Left hindlimb (tissue), 1 donor: ENCODE measurements around the gene RFC3.
"Not testable (repeated sequence)": the region's sequence is repeated elsewhere in the genome, so short reads cannot be mapped to it uniquely, and the experiment has no call there.

Experiments
- DNase-seq: peaks from one replicate; pipeline ENCODE4 v3.0.0-alpha.2; 2018

Gene RFC3

DNA sequence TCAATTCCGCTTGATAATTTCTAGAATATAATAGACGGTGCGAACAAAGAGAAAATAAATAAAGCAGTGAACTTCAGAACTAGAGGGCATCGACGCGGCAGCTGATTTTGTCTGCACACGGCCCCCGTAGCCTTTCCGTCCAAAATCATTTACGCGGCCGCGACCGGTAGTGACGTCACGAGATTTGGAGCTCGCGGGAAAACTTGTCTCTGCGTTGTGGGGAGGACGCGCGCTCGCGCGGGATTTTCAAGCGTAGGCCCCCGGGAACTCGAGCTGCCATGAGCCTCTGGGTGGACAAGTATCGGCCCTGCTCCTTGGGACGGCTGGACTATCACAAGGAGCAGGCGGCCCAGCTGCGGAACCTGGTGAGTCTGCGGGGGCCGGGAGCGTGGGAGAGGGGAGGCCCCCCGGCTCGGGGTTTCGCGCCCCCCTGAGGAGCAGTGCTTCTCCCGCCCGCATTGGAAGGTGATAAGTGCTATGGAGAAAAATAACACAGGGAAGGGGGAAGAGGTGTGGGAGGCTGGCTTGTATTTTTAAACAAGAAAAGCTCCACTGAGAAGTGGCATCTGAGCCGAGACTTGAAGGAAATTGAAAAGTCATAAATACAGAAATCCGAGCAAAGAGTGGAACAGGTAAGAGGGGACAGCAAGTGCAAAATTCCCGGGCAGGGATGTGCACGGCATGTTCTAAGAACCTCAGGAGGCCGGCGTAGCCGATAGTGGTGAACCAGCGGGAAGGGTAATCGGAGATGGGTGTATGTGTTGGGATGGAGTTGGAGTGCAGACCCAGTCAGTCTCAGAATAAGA lies at the start of gene RFC3:
Gene RFC3, plus strand, starts transcription at position 249 of the 806 bp plus-strand sequence. Its CDS starts 30 bp downstream, at position 279.
- DNase-seq: peak; percentile 95

DNA sequence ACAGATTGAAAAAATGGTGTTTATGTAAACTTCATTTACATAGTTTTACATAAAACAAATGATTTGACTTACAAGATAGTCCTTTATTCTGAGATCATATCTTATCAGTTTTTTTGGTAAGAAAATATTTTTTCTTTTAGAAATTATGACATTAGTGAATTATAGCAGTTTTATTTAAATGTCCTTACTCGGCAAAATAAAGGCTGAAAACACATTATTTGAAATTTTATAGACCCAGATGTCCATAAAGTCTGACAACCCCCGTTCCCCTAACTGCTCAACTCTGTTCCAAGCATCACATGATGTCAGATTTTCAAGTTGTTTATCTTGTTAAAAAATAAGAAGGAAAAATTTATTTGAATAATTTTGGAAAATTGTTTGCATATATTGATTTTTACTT lies 46.7 kb upstream of the RFC3 start:
- DNase-seq: no peak

- DNase-seq: no peak
Observed at GRCh38 chr13:33773790-33774462, 44.0 kb upstream of the RFC3 start.

GRCh38 chr13:33775339-33776108 lies 42.4 kb upstream of the RFC3 start:
- no peak for DNase-seq

GRCh38 chr13:33776239-33776881 lies 41.6 kb upstream of the RFC3 start:
- DNase-seq: no peak

DNA sequence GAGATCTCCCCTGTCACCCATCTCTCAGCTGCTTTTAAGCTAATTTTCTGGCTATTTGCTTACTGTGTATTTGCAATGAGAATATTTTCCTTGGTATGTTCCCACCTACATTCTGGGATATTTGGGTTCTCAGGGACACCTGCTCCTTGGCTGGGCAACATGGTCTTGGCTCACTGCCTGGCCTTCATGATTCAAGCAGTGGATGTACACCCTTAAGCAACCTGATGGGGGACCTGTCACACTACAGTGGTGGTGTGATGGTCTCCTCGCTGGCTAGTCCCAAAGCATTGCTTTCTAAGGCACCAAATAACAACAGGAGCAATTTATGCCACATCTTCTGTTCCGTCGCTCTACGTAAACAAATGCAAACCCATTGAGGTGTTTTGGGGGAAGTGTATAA lies 35.3 kb upstream of the RFC3 start:
- no peak for DNase-seq

DNA sequence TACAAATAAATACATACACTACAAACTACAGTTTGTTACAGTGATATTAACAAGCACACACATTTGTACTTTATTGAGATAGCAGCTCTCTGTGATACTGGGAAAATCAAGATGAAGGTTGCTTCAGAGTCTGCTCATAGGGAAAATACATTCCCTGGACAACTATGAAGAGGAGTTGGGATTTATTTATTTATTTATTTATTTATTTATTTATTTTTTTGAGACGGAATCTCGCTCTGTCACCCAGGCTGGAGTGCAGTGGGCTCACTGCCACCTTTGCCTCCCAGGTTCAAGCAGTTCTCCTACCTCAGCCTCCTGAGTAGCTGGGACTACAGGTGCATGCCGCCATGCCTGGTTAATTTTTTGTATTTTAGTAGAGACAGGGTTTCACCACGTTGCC lies 34.7 kb upstream of the RFC3 start:
- DNase-seq: not testable (repeated sequence)

GRCh38 chr13:33784738-33785137 lies 33.2 kb upstream of the RFC3 start:
- DNase-seq: no peak

DNA sequence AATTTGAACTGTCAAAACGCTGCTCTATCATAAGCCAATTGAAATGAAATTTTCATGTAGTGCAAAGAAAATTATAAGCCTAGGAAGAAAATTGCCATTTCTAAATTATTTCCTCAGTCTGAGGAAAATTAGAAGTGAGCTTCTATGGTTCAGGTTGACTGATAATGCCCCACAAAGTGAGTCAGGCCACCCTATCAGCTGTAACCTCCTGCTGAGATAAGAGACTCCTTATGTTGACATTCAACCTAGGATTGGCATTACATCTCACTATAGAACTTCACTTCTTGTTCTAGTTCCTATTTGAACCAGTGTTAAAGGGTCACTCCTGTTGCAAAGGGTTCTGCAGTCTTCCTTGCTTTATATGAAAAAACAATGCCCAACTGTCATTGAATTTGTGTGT lies 32.6 kb upstream of the RFC3 start:
- DNase-seq: no peak

DNA sequence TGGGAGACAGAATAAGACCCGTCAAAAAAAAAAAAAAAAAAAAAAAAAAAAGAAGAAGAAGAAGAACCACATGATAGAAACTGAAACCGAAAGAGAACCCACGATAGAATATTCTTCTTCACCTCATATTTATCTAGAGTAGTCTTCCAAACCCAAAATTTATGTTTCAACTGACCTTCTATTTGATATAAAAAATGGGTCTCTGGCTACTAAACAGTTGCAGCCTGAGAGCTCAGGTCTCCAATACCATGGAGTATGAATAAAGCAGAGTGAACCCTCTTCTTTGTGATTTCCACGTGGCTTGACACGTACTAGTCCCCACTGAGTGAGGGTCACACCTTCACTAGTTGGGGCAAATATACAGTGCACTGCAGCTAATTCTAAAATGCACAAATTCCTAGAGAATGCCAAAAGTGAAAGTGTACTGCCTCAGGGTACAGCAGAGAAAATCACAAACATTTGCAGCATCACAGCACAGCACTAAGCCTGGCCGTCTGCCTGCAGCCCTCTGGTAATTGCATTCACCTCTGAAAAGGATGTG lies 30.8 kb upstream of the RFC3 start:
- DNase-seq: no peak

DNA sequence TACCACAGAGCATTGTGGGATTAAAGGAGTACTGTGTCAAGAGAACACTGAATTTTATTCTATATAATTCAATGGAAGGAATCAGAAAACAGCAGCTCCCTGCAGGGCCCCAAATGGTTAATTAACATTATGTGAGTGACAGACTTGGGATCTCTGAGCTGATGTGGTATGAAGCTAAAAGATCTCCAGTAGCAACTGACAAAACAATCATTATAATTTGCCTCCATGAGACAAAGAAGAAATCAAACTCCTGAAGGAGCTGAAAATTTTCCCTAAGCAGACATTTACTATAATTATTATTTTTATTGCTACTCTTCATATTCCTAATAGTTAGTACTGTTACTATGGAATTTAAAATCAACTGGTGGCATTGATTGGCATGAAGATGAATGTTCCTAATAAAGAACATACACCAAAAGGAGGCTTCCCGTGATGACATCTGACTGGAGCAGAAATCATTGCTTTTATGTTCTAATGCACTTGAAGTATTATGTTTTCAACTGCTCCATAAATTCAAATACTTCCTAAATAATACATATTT lies 28.8 kb upstream of the RFC3 start:
- DNase-seq: no peak

DNA sequence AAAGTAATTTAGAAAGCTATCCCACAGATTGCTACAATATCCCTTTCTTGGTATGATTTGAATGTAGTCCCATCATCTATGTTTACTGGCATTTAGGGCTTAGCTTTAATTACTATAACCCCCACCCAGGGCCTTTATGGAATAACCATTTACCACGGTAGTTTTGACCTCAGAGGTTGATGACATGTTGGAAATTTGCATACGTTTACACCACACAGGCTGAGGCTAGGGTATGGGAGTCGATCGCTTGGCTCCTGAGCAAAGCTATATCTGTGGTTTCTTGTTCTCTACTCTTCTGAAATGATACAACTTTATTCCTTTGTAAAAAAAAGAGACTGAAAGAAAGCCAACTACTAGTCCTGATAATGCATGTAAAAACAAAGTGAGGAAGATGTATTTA lies 28.2 kb upstream of the RFC3 start:
- no peak for DNase-seq

DNA sequence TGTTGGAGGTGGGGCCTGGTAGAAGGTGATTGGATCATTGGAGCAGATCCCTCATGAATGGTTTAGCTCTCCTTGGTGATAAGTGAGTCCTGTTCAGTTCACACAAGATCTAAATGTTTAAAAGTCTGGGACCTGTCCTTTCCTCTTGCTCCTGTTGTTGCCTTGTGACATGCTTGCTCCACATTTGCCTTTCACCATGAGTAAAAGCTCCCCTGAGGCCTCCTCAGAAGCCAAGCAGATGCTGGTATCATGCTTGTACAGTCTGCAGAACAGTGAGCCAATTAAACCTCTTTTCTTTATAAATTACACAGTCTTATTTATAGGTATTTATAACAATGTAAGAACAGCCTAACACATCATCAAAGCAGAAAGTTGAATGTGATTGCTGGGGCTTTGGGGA lies 24.2 kb upstream of the RFC3 start:
- no peak for DNase-seq

GRCh38 chr13:33794576-33794975 lies 23.4 kb upstream of the RFC3 start:
- no peak for DNase-seq

DNA sequence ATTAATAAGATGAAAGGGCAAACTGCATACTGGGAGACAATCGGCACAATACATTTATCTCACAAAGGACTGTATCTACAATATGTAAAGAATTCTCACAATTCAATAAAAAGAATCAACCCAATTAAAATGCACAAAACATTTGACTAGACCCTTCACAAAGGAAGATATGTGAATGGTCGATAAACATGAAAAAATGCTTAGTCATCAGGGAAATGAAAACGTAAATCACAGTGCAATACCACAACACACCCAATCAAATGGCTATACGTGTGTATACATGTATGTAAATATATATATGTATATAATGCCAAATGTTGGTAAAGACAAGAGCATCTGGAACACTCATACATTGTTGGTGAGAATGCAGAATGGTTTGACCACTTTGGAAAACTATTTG lies 21.9 kb upstream of the RFC3 start:
- DNase-seq: no peak

GRCh38 chr13:33797622-33798021 lies 20.3 kb upstream of the RFC3 start:
- no peak for DNase-seq

DNA sequence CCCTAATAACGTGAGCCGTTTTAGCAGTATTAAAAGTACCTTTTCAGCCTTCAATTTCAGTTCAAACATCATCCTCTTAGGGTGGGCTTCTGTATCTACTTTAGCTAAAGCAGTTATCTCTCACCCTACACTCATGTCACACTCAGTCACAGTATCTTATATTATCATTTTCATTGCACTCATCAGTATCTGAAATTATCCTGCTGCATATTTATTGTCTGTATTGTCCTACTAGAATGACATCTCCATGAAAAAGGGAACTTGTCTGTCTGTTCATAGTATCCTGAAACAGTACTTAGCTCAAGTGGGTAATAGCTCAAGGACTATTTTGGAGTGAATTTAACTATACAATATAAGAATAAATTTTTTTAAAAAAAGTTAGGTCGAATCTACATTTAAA lies 19.9 kb upstream of the RFC3 start:
- DNase-seq: no peak

GRCh38 chr13:33799950-33800592 lies 17.9 kb upstream of the RFC3 start:
- DNase-seq: no peak

GRCh38 chr13:33800646-33801186 lies 17.2 kb upstream of the RFC3 start:
- no peak for DNase-seq

- DNase-seq: no peak
Observed at GRCh38 chr13:33806470-33807248, 11.3 kb upstream of the RFC3 start.

GRCh38 chr13:33812829-33813228 lies 5.1 kb upstream of the RFC3 start:
- not testable (repeated sequence) for DNase-seq
